ENCODE results near the gene ATP6V0A4.

The ATP6V0A4 gene

GRCh38 chr7:138785587-138786437 is 12.2 kb downstream of the ATP6V0A4 start:
- H3K4me3 Mint-ChIP-seq: no peak overlapping the region
- no peak overlapping the region for H3K27ac Mint-ChIP-seq
- H3K9me3 Mint-ChIP-seq: peaks cover 11% of the 10 kb centered on the region
- intact Hi-C loops (cut with micrococcal nuclease): no loop called here
- no peaks in the 10 kb centered on the region for H3K27me3 Mint-ChIP-seq
- H3K4me1 Mint-ChIP-seq (ENCODE audit: low read depth): no peaks in the 10 kb centered on the region
- no peaks in the 10 kb centered on the region for H3K36me3 Mint-ChIP-seq (ENCODE audit: low read depth)

GRCh38 chr7:138784692-138785091 is 13.3 kb downstream of the ATP6V0A4 start:
- intact Hi-C loops (cut with micrococcal nuclease): no loop called here
- Mint-ChIP-seq H3K4me1 (ENCODE audit: low read depth) (no peaks in the 10 kb centered on the region), H3K27ac (no peak overlapping the region), H3K36me3 (ENCODE audit: low read depth) (no peaks in the 10 kb centered on the region), H3K9me3 (peaks cover 11% of the 10 kb centered on the region), H3K4me3 (no peak overlapping the region), H3K27me3 (no peaks in the 10 kb centered on the region)

- Mint-ChIP-seq H3K9me3 (no peaks in the 10 kb centered on the region), H3K27ac (no peak overlapping the region), H3K4me1 (ENCODE audit: low read depth) (no peaks in the 10 kb centered on the region), H3K27me3 (no peaks in the 10 kb centered on the region), H3K36me3 (ENCODE audit: low read depth) (no peaks in the 10 kb centered on the region), H3K4me3 (no peak overlapping the region)
- intact Hi-C loops (cut with micrococcal nuclease): no loop called here
Measured at GRCh38 chr7:138781004-138781403, 17.0 kb downstream of the ATP6V0A4 start.

GRCh38 chr7:138776166-138776833 is 21.7 kb downstream of the ATP6V0A4 start:
- H3K4me1 Mint-ChIP-seq (ENCODE audit: low read depth): no peaks in the 10 kb centered on the region
- no peak overlapping the region for H3K4me3 Mint-ChIP-seq
- intact Hi-C loops (cut with micrococcal nuclease): no loop called here
- no peaks in the 10 kb centered on the region for H3K27me3 Mint-ChIP-seq
- H3K36me3 Mint-ChIP-seq (ENCODE audit: low read depth): no peaks in the 10 kb centered on the region
- H3K9me3 Mint-ChIP-seq: no peaks in the 10 kb centered on the region
- H3K27ac Mint-ChIP-seq: no peak overlapping the region

- Mint-ChIP-seq H3K27ac (no peak overlapping the region), H3K4me1 (ENCODE audit: low read depth) (no peaks in the 10 kb centered on the region)
Measured at GRCh38 chr7:138773817-138774216, 24.2 kb downstream of the ATP6V0A4 start.

GRCh38 chr7:138773176-138773575 is 24.8 kb downstream of the ATP6V0A4 start:
- Mint-ChIP-seq H3K4me3 (no peak overlapping the region), H3K4me1 (ENCODE audit: low read depth) (no peaks in the 10 kb centered on the region), H3K27ac (no peak overlapping the region), H3K36me3 (ENCODE audit: low read depth) (no peaks in the 10 kb centered on the region), H3K27me3 (no peaks in the 10 kb centered on the region), H3K9me3 (no peaks in the 10 kb centered on the region)
- intact Hi-C loops (cut with micrococcal nuclease): no loop called here

More at GRCh38 chr7:138773817-138774216, 24.2 kb downstream of the ATP6V0A4 start:
- Mint-ChIP-seq H3K4me3 (no peak overlapping the region), H3K27me3 (no peaks in the 10 kb centered on the region), H3K36me3 (ENCODE audit: low read depth) (no peaks in the 10 kb centered on the region), H3K9me3 (no peaks in the 10 kb centered on the region)
- intact Hi-C loops (cut with micrococcal nuclease): no loop called here

GRCh38 chr7:138770904-138771303 is 27.1 kb downstream of the ATP6V0A4 start:
- Mint-ChIP-seq H3K4me1 (ENCODE audit: low read depth) (no peaks in the 10 kb centered on the region), H3K27me3 (no peaks in the 10 kb centered on the region), H3K36me3 (ENCODE audit: low read depth) (no peaks in the 10 kb centered on the region), H3K4me3 (no peak overlapping the region), H3K9me3 (no peaks in the 10 kb centered on the region), H3K27ac (no peak overlapping the region)
- intact Hi-C loops (cut with micrococcal nuclease): no loop called here

GRCh38 chr7:138768241-138768640 is 29.8 kb downstream of the ATP6V0A4 start:
- Mint-ChIP-seq H3K4me3 (no peak overlapping the region), H3K27ac (no peak overlapping the region), H3K27me3 (no peaks in the 10 kb centered on the region), H3K36me3 (ENCODE audit: low read depth) (no peaks in the 10 kb centered on the region), H3K9me3 (no peaks in the 10 kb centered on the region), H3K4me1 (ENCODE audit: low read depth) (no peaks in the 10 kb centered on the region)
- intact Hi-C loops (cut with micrococcal nuclease): no loop called here

GRCh38 chr7:138756591-138757242 is 41.3 kb downstream of the ATP6V0A4 start:
- Mint-ChIP-seq H3K4me3 (no peak overlapping the region), H3K27ac (no peak overlapping the region), H3K36me3 (ENCODE audit: low read depth) (no peaks in the 10 kb centered on the region), H3K27me3 (no peaks in the 10 kb centered on the region), H3K4me1 (ENCODE audit: low read depth) (no peaks in the 10 kb centered on the region), H3K9me3 (no peaks in the 10 kb centered on the region)
- intact Hi-C loops (cut with micrococcal nuclease): no loop called here

GRCh38 chr7:138755842-138756590 is 42.0 kb downstream of the ATP6V0A4 start:
- Mint-ChIP-seq H3K9me3 (no peaks in the 10 kb centered on the region), H3K4me1 (ENCODE audit: low read depth) (no peaks in the 10 kb centered on the region), H3K36me3 (ENCODE audit: low read depth) (no peaks in the 10 kb centered on the region), H3K27me3 (no peaks in the 10 kb centered on the region), H3K27ac (no peak overlapping the region), H3K4me3 (no peak overlapping the region)
- intact Hi-C loops (cut with micrococcal nuclease): no loop called here

- no peaks in the 10 kb centered on the region for H3K9me3 Mint-ChIP-seq
- H3K4me1 Mint-ChIP-seq (ENCODE audit: low read depth): no peaks in the 10 kb centered on the region
- no peaks in the 10 kb centered on the region for H3K36me3 Mint-ChIP-seq (ENCODE audit: low read depth)
- H3K4me3 Mint-ChIP-seq: no peak overlapping the region
- no peak overlapping the region for H3K27ac Mint-ChIP-seq
- intact Hi-C loops (cut with micrococcal nuclease): no loop called here
- no peaks in the 10 kb centered on the region for H3K27me3 Mint-ChIP-seq
Measured at GRCh38 chr7:138755331-138755747, 42.7 kb downstream of the ATP6V0A4 start.

GRCh38 chr7:138753610-138754009 is 44.4 kb downstream of the ATP6V0A4 start:
- no peak overlapping the region for H3K4me3 Mint-ChIP-seq
- intact Hi-C loops (cut with micrococcal nuclease): no loop called here
- H3K36me3 Mint-ChIP-seq (ENCODE audit: low read depth): no peaks in the 10 kb centered on the region
- H3K9me3 Mint-ChIP-seq: no peaks in the 10 kb centered on the region
- no peaks in the 10 kb centered on the region for H3K27me3 Mint-ChIP-seq
- no peaks in the 10 kb centered on the region for H3K4me1 Mint-ChIP-seq (ENCODE audit: low read depth)
- no peak overlapping the region for H3K27ac Mint-ChIP-seq

GRCh38 chr7:138753150-138753518 is 44.9 kb downstream of the ATP6V0A4 start:
- H3K27ac Mint-ChIP-seq: no peak overlapping the region
- H3K9me3 Mint-ChIP-seq: no peaks in the 10 kb centered on the region
- H3K4me3 Mint-ChIP-seq: no peak overlapping the region
- no peaks in the 10 kb centered on the region for H3K36me3 Mint-ChIP-seq (ENCODE audit: low read depth)
- intact Hi-C loops (cut with micrococcal nuclease): no loop called here
- H3K27me3 Mint-ChIP-seq: no peaks in the 10 kb centered on the region
- no peaks in the 10 kb centered on the region for H3K4me1 Mint-ChIP-seq (ENCODE audit: low read depth)
